ENCODE measurements around the gene MKNK1. TPM values are rescaled to one million over a fixed set of nuclear protein-coding genes. Genes with fewer than 3 reads are reported as not detected.

Gene MKNK1
- total RNA-seq, 1 experiment from 2014 or later = 103 TPM

- H3K9me3 ChIP-seq (ENCODE audit: insufficient read depth, low read depth) = no peaks in the 10 kb centered on the region
- intact Hi-C loops (cut with micrococcal nuclease; ENCODE audit: unreplicated experiment) = no loop called here
- H3K9me2 ChIP-seq (ENCODE audit: insufficient read depth) = no peaks in the 10 kb centered on the region
- no peaks in the 10 kb centered on the region for H3K27me3 ChIP-seq (ENCODE audit: insufficient read depth, low read depth)
- no peak overlapping the region for H2AFZ ChIP-seq
- no peaks in the 10 kb centered on the region for H4K20me1 ChIP-seq (ENCODE audit: insufficient read depth)
- H3K4me3 ChIP-seq = no peak overlapping the region
- H3K79me2 ChIP-seq (ENCODE audit: low read depth) = no peaks in the 10 kb centered on the region
- no peak for DNase-seq
- no peaks in the 10 kb centered on the region for H3F3A ChIP-seq (ENCODE audit: insufficient read depth, low read depth)
- H3K4me2 ChIP-seq = no peak overlapping the region
- H3K27ac ChIP-seq = no peak overlapping the region
- TF ChIP-seq CTCF (conservative IDR thresholded peaks at IDR 0.05) (no peak), EZH2 (IDR thresholded peaks at IDR 0.05; ENCODE audit: low read depth) (no peak)
- ChIA-PET CTCF (no interaction called here), POLR2A (ENCODE audit: unreplicated experiment) (no interaction called here)
- no peaks in the 10 kb centered on the region for H3K36me3 ChIP-seq (ENCODE audit: low read depth)
- no peaks in the 10 kb centered on the region for H3K4me1 ChIP-seq (replicated peaks; ENCODE audit: insufficient read depth)
- BruUV-seq (replicated peaks) = no TSS peak
Observed at GRCh38 chr1:46577671-46578070, 26.4 kb downstream of the MKNK1 start.

GRCh38 chr1:46576596-46576995 lies 27.5 kb downstream of the MKNK1 start:
- ChIA-PET POLR2A (ENCODE audit: unreplicated experiment) (no interaction called here), CTCF (no interaction called here)
- H3K9me2 ChIP-seq (ENCODE audit: insufficient read depth) = no peaks in the 10 kb centered on the region
- no peaks in the 10 kb centered on the region for H3K4me1 ChIP-seq (replicated peaks; ENCODE audit: insufficient read depth)
- no peak for DNase-seq
- no peaks in the 10 kb centered on the region for H4K20me1 ChIP-seq (ENCODE audit: insufficient read depth)
- no peaks in the 10 kb centered on the region for H3F3A ChIP-seq (ENCODE audit: insufficient read depth, low read depth)
- H3K9me3 ChIP-seq (ENCODE audit: insufficient read depth, low read depth) = no peaks in the 10 kb centered on the region
- no peak overlapping the region for H3K27ac ChIP-seq
- no peak overlapping the region for H3K4me3 ChIP-seq
- no peak overlapping the region for H2AFZ ChIP-seq
- intact Hi-C loops (cut with micrococcal nuclease; ENCODE audit: unreplicated experiment) = no loop called here
- TF ChIP-seq CTCF (conservative IDR thresholded peaks at IDR 0.05) = no peak
- no peak for TF ChIP-seq EZH2 (IDR thresholded peaks at IDR 0.05; ENCODE audit: low read depth)
- no peaks in the 10 kb centered on the region for H3K79me2 ChIP-seq (ENCODE audit: low read depth)
- no peaks in the 10 kb centered on the region for H3K36me3 ChIP-seq (ENCODE audit: low read depth)
- H3K27me3 ChIP-seq (ENCODE audit: insufficient read depth, low read depth) = no peaks in the 10 kb centered on the region
- no TSS peak for BruUV-seq (replicated peaks)
- H3K4me2 ChIP-seq = no peak overlapping the region

- no TSS peak for BruUV-seq (replicated peaks)
- no peak for DNase-seq
- Histone ChIP-seq H3K27me3 (ENCODE audit: insufficient read depth, low read depth) (no peaks in the 10 kb centered on the region), H3F3A (ENCODE audit: insufficient read depth, low read depth) (no peaks in the 10 kb centered on the region), H3K9me3 (ENCODE audit: insufficient read depth, low read depth) (no peaks in the 10 kb centered on the region), H3K4me3 (no peak overlapping the region), H2AFZ (no peak overlapping the region), H3K4me2 (no peak overlapping the region), H3K4me1 (replicated peaks; ENCODE audit: insufficient read depth) (no peaks in the 10 kb centered on the region), H3K36me3 (ENCODE audit: low read depth) (no peaks in the 10 kb centered on the region), H3K9me2 (ENCODE audit: insufficient read depth) (no peaks in the 10 kb centered on the region), H3K27ac (no peak overlapping the region), H3K79me2 (ENCODE audit: low read depth) (no peaks in the 10 kb centered on the region), H4K20me1 (ENCODE audit: insufficient read depth) (no peaks in the 10 kb centered on the region)
- intact Hi-C loops (cut with micrococcal nuclease; ENCODE audit: unreplicated experiment) = no loop called here
- CTCF ChIA-PET = no interaction called here
- TF ChIP-seq CTCF (conservative IDR thresholded peaks at IDR 0.05) (no peak), EZH2 (IDR thresholded peaks at IDR 0.05; ENCODE audit: low read depth) (no peak)
- POLR2A ChIA-PET (ENCODE audit: unreplicated experiment) = no interaction called here
Observed at GRCh38 chr1:46575778-46576177, 28.3 kb downstream of the MKNK1 start.
